SHP77 (cell line): ENCODE results near the gene RASEF.
A peak's percentile ranks its signal among the peaks of the same experiment; 100 is the strongest.
"Not testable (repeated sequence)": the region's sequence is repeated elsewhere in the genome, so short reads cannot be mapped to it uniquely, and the experiment has no call there.

ENCODE experiments used
- DNase-seq, 2 experiments: peaks; one replicate each; lab custom pipeline; 2025; lab: John Stamatoyannopoulos, UW

The RASEF gene

DNA sequence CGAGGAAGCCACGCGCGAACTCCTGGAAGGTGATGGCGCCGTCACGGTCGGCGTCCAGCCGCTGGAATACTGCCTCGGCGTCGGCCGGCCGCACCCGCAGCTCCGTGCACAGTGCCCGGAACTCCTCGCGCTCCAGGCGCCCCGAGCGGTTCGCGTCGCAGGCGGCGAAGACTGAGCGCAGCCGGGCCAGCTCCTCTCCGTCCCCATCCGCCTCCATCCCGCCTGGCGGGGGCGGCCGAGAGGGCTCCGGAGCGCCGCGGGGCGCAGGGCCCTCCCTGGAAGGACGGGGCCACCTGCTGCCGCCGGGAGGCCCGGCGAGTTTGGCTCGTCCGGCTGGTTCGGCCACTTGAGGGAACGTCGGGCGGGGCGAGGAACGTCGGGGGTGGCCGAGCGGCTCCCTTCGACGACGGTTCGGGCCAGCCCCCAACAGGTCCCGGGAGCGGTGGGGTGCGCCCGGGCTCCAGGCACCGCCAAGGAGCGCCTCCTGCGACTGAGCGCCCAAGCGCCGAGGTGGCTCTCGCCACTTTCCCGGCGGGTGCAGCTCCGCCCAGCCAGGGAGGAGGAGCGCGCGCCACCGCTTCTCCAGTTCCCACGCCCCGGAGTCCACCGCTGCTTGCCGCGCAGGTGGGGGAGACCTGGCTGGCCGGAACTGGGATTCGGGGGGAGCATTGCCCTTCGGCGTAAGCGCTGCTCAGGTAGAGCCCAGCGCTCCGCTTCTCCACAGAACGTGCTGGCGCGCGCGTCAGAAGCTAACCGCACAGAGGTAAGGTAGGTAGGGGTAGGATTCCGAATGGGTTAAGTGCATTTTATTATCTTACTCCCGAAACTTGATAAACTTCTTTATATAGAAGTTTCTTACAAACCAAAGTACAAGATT is at the start of gene RASEF:
Gene RASEF, minus strand, starts transcription at position 492 of the 877 bp plus-strand sequence. Its CDS starts 275 bp downstream, at position 217.
- DNase-seq, result no peak

DNA sequence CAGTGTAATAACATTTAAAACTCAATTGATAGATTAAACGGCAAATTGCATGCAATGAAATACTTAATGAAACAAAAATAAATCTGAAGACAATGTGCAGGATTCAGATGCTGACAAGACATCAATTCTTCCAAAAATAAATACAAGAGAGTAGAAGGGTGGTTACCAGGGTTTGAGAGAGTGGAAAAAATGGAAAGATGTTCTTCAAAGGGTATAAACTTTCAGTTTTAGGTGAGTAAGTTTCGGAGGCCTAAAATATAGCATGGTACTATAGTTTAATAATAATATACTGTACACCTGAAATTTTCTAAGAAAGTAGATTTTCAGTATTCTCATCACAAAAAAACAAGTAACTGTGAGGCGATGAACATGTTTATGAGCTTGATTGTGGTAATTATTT is 48.2 kb upstream of the RASEF start:
- DNase-seq, result no peak

DNA sequence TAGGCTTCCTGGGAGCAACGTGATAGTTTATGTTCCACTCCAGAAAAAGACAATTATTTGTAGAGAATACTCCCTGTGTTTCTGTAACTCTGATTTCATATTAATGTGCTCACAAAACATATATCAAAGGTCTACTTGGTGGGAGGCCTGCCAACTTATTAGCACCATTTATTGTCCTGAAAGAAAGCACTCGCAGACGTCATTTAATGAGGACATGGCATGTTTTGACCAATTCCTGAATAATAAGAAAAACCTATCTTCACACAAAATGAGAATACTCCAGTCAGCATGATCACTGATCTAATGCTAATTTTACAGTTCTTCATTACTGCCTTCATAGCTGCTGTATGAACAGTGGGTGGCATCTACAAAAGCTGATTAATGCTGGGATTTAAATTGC is 46.4 kb upstream of the RASEF start:
- no peak for DNase-seq

DNA sequence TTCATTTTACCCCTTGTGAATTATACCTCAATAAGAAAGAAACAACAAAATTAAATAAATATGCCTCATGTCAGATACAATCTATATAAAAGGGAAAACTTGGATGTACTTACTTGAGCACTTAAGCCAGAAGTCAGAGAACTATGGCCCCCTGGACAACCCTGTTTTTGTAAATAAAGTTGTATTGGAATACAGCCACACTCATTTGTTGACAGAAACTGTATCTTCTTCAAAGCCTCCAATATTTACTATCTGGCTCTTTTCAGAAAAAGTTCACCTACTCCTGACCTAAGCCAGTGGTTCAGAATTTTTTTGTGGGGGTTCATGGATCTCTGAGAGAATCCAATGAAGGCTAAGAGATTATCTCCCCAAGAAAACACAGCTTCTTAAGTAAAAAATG is 45.3 kb upstream of the RASEF start:
- DNase-seq, result no peak

DNA sequence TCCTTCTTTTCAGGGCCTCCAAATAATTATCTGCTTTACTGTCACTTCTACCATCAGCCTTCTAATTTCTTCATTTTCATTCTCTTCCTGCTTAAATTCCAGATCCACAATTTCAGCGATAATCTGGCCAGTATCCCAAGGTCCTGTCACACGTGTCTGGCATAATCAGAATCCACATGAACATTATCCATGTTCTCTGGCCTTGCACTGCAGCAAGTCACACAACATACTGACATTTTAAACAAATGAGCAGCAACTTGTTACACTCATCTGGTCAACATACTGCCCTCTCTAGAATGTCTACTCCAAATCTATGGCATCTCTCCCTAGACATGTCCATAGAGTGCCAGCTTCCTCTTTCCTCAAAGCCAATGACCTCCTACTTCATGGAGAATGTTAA is 43.8 kb upstream of the RASEF start:
- no peak for DNase-seq

DNA sequence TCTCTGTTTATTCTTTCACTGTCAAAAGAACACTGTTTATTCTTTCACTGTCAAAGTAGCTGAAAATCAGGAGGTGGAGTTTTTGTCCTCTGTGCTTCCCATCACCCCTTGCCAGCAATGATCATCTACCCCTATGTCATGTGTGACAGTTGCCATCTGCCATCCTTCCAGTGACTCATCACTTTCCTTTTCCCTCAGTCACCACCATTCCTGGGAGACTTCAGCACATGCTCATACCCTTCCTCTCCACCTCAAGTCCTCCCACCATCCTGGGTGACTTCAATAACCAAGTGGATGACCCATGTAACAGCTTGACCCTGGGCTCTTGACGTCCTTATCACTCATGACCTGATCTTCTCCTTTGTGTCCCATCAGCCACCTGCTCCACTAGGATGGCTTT is 43.3 kb upstream of the RASEF start:
- no peak for DNase-seq

DNA sequence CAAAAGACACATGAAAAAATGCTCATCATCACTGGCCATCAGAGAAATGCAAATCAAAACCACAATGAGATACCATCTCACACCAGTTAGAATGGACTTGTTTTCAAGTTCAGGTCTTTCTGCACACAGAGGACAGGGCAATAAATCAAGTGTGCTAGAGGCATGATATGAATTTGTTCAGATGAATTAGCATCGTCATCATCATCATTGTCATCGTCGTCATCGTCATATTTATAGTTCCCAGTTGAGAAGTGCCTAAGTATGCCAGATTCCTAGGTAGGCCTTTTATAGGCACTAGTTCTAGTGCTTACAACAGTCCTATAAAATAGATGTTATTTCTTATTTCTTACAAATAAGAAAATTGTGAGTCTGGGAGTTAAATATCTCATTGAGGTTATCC is 34.7 kb upstream of the RASEF start:
- DNase-seq, result no peak

DNA sequence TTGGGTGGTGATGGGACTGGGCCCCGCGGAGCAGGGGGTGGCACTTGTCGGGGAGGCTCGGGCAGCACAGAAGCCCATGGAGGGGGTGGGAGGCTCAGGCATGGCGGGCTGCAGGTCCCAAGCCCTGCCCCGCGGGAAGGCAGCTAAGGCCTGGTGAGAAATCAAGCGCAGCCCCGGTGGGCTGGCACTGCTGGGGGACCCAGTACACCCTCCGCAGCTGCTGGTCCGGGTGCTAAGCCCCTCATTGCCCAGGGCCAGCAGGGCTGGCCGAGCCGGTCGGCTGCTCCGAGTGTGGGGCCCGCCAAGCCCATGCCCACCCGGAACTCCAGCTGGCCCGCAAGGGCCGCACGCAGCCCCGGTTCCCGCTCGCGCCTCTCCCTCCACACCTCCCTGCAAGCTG is 30.4 kb upstream of the RASEF start:
- DNase-seq, result not testable (repeated sequence)

DNA sequence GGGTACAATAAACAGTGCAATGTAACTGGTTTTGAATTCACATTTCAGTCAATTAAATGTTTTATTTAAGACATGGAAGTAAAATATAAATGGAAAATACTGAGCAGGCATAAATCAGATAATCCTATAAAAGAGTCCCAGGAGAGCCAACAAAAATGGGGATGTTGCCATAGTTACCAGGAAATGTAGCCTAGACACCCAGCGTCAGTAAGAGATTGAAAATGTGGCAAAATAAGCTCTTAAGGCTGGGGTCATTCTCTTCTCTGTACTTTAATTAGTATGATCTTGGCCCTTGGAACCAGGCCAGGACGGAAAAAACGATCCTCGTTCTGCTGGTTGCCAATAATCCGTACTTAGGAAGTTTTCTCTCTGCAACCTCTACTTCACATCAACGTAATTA is 18.9 kb upstream of the RASEF start:
- no peak for DNase-seq

DNA sequence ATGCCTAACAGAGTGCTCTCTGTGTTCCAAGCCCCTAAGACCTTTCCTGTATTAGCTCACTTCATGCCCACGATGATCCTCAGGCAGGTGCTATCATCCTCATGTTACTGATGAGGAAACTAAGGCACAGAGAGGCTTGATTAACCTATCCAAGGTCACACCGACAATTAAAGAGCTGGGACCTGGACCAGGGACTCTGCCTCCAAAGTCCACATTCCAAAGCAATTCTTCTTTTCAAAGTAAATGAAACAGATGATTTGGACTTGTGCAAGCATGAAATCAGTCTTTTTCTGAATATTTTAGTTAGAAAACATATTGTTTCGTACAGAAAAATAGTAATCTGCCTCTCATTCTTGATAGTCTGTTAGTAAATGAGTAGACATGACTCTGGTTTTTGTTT is 18.1 kb upstream of the RASEF start:
- DNase-seq, result no peak

DNA sequence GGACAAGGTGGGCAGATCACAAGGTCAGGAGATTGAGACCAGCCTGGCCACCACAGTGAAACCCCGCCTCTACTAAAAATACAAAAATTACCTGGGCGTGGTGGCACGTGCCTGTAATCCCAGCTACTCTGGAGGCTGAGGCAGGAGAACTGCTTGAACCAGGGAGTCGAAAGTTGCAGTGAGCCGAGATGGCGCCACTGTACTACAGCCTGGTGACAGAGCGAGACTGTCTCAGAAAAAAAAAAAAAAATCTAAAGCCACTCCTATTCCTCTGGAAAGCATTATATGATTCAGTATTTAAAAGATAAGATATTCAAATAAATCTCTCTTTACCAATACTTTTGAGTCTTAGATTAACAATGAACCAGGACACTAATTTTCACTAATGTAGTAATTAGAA is 13.0 kb upstream of the RASEF start:
- not testable (repeated sequence) for DNase-seq

DNA sequence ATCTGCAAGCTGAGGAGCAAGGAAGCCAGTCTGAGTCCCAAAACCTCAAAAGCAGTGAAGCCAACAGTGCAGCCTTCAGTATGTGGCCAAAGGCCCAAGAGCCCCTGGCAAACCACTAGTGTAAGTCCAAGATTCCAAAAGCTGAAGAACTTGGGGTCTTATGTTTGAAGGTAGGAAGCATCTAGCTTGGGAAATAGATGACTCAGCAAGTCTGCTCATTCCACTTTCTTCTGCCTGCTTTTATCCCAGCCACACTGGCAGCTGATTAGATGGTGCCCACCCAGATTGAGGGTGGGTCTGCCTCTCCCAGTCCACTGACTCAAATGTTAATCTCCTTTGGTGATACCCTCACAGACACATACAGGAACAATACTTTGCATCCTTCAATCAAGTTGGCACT is 9.6 kb upstream of the RASEF start:
- DNase-seq, result not testable (repeated sequence)

DNA sequence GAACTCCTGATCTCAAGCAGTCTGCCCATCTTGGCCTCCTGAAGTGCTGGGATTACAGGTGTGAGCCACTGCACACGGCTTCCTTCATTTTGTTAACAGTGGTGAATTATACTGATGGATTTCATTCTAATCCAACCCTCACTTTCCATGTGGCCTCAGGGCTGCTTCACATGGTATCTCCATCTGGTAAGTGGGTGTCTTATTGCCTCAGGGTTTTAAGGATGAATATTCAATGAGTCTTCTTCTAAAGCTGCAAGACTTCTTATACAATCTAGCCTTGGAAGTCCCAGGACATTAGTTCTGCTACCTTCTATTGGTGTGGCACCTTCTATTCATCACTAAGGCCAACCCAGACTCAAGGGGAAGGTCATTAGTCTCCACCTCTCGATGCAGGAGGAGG is 8.7 kb upstream of the RASEF start:
- no peak for DNase-seq

DNA sequence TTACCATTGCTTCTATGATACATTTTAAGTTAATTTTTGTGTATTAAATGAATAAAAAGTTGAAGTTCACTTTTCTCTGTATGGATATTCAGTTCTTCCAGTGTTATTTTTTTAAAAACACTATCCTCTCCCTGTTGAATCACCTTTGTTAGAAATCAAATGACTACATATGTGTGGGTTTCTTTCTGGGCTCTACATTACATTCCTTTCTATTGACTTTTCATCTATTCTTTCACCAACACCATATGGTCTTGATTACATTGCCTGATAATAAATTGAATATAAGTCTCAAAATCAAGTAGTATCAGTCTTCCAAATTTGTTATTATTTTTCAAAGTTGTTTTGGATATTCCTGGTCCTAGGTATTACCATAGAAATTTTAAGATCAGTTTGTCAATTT is 7.3 kb upstream of the RASEF start:
- no peak for DNase-seq

DNA sequence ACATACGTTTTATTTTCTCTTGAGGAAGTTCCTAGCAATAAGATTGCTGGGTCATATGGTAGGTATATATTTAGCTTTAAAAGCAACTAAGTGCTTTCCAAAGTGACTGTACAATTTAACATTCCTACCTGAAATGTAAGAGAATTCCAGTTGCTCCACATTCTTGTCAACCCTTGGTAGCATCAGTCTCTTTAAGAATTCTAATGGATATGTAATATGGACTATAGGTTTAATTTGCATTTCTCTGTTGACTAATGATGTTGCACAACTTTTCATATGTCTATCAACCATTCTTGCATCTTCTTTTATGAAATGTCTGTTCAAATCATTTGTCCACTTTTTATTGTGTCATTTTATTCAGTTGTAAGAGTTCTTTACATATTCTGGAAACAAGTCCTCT is 6.7 kb upstream of the RASEF start:
- DNase-seq, result no peak

DNA sequence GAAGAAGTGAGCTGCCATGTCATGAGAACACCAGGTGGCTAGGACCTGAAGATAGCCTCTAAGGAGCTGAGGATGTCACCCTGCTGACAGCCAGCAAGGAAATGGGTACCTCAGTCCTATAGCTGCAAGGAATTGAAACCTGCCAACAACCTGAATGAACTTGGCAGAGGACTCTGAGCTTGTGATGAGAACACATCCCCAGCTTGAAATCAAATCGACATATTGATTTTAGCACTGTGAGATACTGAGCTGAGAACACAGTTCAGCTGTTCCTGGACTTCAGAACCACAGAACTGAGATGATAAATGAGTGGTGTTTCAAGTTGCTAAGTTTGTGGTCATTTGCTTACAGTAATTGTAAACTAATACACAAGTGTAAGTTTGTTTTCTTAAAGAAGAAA is 5.5 kb upstream of the RASEF start:
- no peak for DNase-seq

DNA sequence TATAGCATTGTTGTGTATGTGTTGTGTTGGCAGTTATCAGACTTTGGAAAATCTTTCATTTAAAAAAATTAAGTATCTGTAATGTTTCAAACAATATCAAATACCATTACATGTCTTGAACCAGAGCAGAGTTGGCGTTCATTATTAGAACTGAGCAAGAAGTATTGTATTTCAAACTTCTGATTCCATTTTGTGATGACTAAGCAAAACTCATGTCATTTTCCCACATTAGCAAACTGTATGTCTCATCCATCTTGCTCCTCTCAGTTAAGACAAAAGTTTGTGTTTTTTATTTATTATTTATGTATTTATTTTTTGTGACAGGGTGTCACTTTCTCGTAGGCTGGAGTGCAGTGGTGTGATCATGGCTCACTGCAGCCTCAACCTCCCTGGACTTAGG is 4.6 kb upstream of the RASEF start:
- DNase-seq, result no peak

DNA sequence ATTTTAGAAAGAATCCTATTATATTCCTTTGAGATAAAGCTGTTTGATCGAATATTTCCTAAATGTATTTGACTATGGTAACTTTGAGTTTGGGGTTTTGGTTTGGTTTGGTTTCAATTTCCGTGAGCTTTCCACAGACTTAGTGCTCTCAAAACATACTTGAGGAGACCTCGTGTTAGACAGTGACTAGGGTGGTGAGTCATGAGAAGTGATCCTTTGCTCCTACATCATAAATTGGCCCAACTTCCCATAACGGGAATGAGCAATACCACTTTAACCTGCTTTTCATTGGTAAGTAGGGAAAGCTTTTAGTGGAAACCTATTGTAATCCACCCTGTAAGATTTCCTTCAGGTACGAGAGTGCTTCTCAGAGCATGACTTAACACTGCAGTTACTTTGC is 3.8 kb upstream of the RASEF start:
- DNase-seq, result no peak

DNA sequence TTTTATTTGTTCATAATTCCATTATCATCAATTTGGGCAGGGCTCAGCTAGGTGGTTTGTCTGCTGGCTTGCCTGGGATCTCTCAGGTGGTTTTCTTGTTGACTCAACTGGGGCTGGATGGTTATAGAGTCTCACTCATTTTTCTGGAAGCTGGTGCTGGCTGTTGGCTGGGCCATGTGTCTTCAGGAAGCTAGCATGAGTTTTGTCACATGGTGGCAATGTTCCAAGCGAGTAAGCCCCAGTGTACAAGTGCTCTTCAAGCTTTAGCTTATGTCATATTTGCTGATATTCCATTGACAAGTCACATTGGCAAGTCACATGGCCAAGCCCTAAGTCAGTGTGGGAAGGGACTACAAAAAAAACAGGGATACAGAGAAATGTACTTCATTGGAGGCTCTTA is 2.3 kb upstream of the RASEF start:
- DNase-seq, result no peak

DNA sequence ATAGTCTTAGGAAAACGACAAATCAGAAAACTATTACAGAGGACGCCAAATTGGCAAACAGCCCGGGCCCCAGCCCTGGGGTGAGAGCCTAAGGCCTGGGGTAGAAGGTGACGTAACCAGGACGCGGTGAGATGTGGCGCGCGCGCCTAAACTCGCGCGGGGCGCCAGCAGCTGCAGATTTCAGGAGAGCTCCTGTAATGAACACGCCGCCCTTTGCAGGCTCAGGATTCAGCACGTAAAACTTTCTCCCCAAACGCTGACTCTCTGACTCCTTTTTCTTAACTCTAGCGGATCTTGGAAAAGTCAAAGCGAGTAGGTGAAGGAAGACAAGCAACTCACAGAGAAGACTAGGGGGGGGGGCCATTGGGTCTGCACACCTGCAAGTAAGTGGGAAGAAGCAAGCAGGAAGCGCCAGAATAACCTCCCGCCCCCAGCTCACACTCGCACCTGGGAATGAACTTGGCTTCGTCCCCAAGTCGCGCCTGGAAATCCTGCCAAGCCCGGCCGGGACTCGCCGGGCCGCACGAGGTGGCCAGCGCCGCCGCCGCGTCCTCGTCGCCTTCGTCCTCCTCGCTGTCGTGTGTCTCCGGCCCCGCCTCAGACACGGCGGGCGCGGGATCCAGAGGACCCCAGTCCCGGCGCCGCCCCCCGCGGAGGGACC is 822 bp downstream of the RASEF start:
- DNase-seq, result no peak

DNA sequence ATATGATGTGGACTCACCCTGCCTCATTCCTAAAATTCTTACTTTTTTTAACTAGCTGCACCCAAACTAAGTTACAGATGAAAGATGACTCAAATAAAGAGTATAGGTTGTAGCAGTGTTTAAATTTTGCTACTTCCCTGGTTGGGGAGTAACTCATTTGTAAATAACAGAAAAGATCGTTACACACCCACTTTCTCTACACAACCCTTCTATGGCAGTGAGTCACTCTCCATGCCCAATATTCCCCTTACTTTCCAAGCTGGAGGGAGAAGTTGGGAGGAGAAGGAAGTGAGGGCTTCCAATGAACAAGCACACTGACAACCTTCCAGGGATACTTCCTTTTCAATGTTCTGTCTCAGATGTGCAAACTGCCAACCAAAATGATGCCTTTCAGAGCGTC is 1.9 kb downstream of the RASEF start:
- no peak for DNase-seq

DNA sequence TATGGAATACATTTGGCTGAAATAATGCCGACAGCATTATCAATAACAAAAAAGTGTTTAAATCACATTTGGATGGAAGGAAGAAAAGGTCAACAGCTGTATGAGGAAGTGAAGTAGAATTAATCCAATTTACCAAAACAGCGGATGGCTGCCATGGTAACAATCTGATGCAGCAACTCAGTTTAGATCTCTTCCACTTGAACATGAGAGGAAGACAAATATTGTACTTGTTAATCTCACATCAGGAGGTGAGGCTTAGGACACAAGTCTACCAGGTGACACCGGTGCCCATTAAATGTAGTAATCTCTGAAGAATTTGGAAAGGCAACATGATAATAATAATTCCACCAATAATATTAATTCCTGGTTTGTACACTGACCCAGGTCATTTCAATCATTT is 2.4 kb downstream of the RASEF start:
- DNase-seq, result peak in 1 of 2 experiments; percentile 5

DNA sequence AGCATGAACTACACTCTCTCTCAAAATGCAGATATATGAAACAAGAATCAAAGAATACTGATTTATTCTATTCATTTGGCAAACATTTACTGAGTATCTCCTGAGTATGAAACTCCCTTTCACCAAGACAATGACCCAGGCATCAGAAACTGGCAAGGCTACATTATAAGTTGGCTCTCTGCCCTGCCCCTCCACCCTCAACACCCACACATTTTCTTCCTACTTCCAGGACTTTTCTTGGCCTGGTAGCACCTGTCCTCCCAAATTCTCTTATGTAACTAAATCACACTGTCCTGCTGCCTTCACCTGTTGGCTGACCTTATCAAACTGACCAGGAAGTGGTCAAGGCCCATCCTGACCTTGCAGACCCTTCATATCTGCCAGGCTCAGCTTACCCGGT is 3.5 kb downstream of the RASEF start:
- DNase-seq, result no peak

DNA sequence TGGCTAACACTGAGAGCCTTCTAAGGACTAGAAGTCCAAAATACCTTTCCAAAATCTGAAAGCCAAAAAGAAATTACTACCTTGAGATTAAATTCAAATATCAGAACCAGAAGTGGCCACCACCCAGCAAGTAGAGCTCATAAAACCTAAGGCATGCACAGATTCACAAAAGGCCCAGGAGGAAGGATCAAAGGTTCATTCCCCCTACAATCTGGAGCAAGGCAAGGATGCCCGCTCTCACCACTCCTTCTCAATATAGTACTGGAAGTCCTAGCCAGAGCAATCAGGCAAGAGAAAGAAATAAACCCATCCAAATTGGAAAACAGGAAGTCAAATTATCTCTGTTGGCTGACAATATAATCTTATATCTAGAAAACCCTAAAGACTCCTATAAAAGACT is 6.0 kb downstream of the RASEF start:
- DNase-seq, result no peak
